GM12801 (cell line): ENCODE measurements around the gene ZDBF2.

Experiments
- CTCF ChIP-seq: IDR thresholded peaks from one replicate; pipeline ENCODE4 v1.5.1; 2011; ENCODE audit warnings: control low read depth; ENCODE audit not compliant: insufficient read length; ENCODE audit errors: extremely low read depth

Gene ZDBF2

GRCh38 chr2:206282746-206283145 is 8.3 kb downstream of the ZDBF2 start:
- no peak for TF ChIP-seq CTCF

- TF ChIP-seq CTCF = no peak
Observed at GRCh38 chr2:206287197-206287596, 12.7 kb downstream of the ZDBF2 start.

GRCh38 chr2:206289391-206289790 is 14.9 kb downstream of the ZDBF2 start:
- no peak for TF ChIP-seq CTCF

GRCh38 chr2:206296128-206296527 is 21.7 kb downstream of the ZDBF2 start:
- TF ChIP-seq CTCF = no peak

- TF ChIP-seq CTCF = no peak
Observed at GRCh38 chr2:206305523-206306245, 31.2 kb downstream of the ZDBF2 start.

GRCh38 chr2:206311026-206311425 is 36.6 kb downstream of the ZDBF2 start:
- TF ChIP-seq CTCF = no peak

GRCh38 chr2:206316141-206316540 is 41.7 kb downstream of the ZDBF2 start:
- TF ChIP-seq CTCF = no peak
